GM12878 (cell line): ENCODE data around the gene NOL7. TPM values are rescaled to one million over a fixed set of nuclear protein-coding genes. Genes with fewer than 3 reads are reported as not detected.

Source experiments
- FOXK2 ChIP-seq: fragments of 450-650 bp; IDR thresholded peaks from 2 replicates; pipeline ENCODE4 v1.6.1; 2017; ENCODE audit warnings: mild to moderate bottlenecking, moderate library complexity
- HCFC1 ChIP-seq: fragments of 150-350 bp; IDR thresholded peaks from 2 replicates; pipeline ENCODE4 v1.6.1; 2014; ENCODE audit warnings: low read length
- JUNB ChIP-seq: IDR thresholded peaks from 2 replicates; pipeline ENCODE4 v1.6.1; 2016; ENCODE audit warnings: antibody characterized with exemption, mild to moderate bottlenecking
- KLF5 ChIP-seq: fragments of 450-650 bp; IDR thresholded peaks from 2 replicates; pipeline ENCODE4 v1.6.1; 2014; ENCODE audit warnings: mild to moderate bottlenecking; ENCODE audit not compliant: partially characterized antibody
- PAX5 ChIP-seq: IDR thresholded peaks from 2 replicates; pipeline ENCODE4 v1.6.1; 2011; ENCODE audit warnings: low read depth, low read length, borderline replicate concordance
- POLR2AphosphoS2 ChIP-seq: IDR thresholded peaks from 2 replicates; pipeline ENCODE4 v1.6.1; 2011; ENCODE audit warnings: low read depth, mild to moderate bottlenecking, low read length, improper control_type of control experiment, moderate library complexity
- RFX5 ChIP-seq: IDR thresholded peaks from 2 replicates; pipeline ENCODE4 v1.6.1; 2011; ENCODE audit warnings: low read depth, low read length, improper control_type of control experiment
- SMARCA5 ChIP-seq: fragments of 450-650 bp; IDR thresholded peaks from 2 replicates; pipeline ENCODE4 v1.6.1; 2017; ENCODE audit warnings: mild to moderate bottlenecking
- STAT3 ChIP-seq: IDR thresholded peaks from 2 replicates; pipeline ENCODE4 v1.6.1; 2011; ENCODE audit warnings: low read depth, low read length, improper control_type of control experiment
- TBL1XR1 ChIP-seq: IDR thresholded peaks from 2 replicates; pipeline ENCODE4 v1.6.1; 2012; ENCODE audit warnings: low read depth, low read length, improper control_type of control experiment
- TCF7 ChIP-seq: IDR thresholded peaks from 2 replicates; pipeline ENCODE4 v1.6.1; 2014; ENCODE audit warnings: antibody characterized with exemption, borderline replicate concordance
- polyA plus RNA-seq, 11 experiments: library from polyadenylated mRNA; depleted of rRNA in 4 of 11; unstranded in 6 of 11; stranded (reverse) in 5 of 11; fragments of >200 nt; fragmentation: Nextera tagmentation in 4 of 11; fragmentation: Illumina TruSeq in 1 of 11; extraction: Ambion mirVana in 4 of 11; extraction: Trizol in 1 of 11; gene quantifications; 1 replicate in 1 of 11; 2 replicates in 10 of 11; pipeline versions ENCODE4 v1.2.1 to v1.2.3, GENCODE V29; 2011 to 2016; ENCODE audit warnings: inconsistent platforms in 2 of 11, missing spikeins in 2 of 11, low read depth in 1 of 11
- total RNA-seq, 4 experiments: library from RNA; depleted of rRNA in 3 of 4; stranded (reverse); fragments of >200 nt in 3 of 4; fragmentation: Illumina TruSeq in 1 of 4; extraction: Trizol in 1 of 4; gene quantifications; 2 replicates each; pipeline versions ENCODE4 v1.2.1 to v1.2.3, GENCODE V29; 2013 to 2021
- TF ChIP-seq, protein P1 (sequence below): IDR thresholded peaks from 2 replicates; pipeline ENCODE4 v1.6.1; 2012; ENCODE audit warnings: improper control_type of control experiment, low read depth, low read length; ENCODE audit not compliant: insufficient replicate concordance
- TF ChIP-seq, protein P2 (sequence below): IDR thresholded peaks from 2 replicates; pipeline ENCODE4 v1.6.1; 2011; ENCODE audit warnings: borderline replicate concordance, low read depth, mild to moderate bottlenecking, moderate library complexity, low read length; ENCODE audit not compliant: insufficient read depth, poor library complexity, severe bottlenecking
- TF ChIP-seq, protein P3 (sequence below): IDR thresholded peaks from 2 replicates; pipeline ENCODE4 v1.6.1; 2011; ENCODE audit warnings: mild to moderate bottlenecking, low read depth, low read length, moderate library complexity; ENCODE audit not compliant: insufficient replicate concordance
- TF ChIP-seq, protein P4 (sequence below): IDR thresholded peaks from 2 replicates; pipeline ENCODE4 v1.6.1; 2011; ENCODE audit warnings: borderline replicate concordance, low read depth, mild to moderate bottlenecking, moderate library complexity, mixed read lengths, low read length; ENCODE audit not compliant: insufficient read depth; ENCODE audit errors: extremely low read length
- TF ChIP-seq, protein P5 (sequence below): IDR thresholded peaks from 2 replicates; pipeline ENCODE4 v1.6.1; 2012; ENCODE audit warnings: low read depth, low read length, improper control_type of control experiment
- TF ChIP-seq, protein P6 (sequence below): fragments of 450-650 bp; formaldehyde crosslinking; IDR thresholded peaks from 2 replicates; pipeline ENCODE4 v1.4.0; 2020; ENCODE audit warnings: mild to moderate bottlenecking, moderate library complexity

The NOL7 gene
- total and polyA plus RNA-seq, 10 of the 15 experiments (the other 5 are each of a cell fraction or from before 2014, with no cell fraction given), result 12.2 to 222 (median 86.2) TPM

DNA sequence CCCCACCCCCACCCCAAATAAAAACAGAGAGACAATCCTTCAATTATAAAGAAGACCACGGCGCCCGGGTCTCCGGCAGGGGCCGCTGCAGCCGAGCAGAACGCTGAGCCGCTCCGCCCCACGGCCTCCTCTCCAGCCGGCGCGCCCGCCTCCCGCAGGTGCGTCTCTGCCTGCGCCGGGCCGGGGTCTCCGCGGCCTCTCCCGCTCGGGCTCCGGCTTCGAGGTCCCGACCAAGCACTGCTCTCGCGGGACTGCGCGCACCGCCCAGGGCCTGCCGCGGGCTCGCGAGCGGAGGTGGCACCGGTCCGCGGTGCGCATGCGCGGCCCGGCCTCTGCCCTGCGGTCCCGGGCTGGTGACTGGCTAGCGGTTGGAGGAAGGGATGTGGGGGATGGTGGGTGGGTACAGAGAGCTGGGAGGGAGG is 41.0 kb upstream of the NOL7 start (continued):
- TF ChIP-seq, protein P1, sequence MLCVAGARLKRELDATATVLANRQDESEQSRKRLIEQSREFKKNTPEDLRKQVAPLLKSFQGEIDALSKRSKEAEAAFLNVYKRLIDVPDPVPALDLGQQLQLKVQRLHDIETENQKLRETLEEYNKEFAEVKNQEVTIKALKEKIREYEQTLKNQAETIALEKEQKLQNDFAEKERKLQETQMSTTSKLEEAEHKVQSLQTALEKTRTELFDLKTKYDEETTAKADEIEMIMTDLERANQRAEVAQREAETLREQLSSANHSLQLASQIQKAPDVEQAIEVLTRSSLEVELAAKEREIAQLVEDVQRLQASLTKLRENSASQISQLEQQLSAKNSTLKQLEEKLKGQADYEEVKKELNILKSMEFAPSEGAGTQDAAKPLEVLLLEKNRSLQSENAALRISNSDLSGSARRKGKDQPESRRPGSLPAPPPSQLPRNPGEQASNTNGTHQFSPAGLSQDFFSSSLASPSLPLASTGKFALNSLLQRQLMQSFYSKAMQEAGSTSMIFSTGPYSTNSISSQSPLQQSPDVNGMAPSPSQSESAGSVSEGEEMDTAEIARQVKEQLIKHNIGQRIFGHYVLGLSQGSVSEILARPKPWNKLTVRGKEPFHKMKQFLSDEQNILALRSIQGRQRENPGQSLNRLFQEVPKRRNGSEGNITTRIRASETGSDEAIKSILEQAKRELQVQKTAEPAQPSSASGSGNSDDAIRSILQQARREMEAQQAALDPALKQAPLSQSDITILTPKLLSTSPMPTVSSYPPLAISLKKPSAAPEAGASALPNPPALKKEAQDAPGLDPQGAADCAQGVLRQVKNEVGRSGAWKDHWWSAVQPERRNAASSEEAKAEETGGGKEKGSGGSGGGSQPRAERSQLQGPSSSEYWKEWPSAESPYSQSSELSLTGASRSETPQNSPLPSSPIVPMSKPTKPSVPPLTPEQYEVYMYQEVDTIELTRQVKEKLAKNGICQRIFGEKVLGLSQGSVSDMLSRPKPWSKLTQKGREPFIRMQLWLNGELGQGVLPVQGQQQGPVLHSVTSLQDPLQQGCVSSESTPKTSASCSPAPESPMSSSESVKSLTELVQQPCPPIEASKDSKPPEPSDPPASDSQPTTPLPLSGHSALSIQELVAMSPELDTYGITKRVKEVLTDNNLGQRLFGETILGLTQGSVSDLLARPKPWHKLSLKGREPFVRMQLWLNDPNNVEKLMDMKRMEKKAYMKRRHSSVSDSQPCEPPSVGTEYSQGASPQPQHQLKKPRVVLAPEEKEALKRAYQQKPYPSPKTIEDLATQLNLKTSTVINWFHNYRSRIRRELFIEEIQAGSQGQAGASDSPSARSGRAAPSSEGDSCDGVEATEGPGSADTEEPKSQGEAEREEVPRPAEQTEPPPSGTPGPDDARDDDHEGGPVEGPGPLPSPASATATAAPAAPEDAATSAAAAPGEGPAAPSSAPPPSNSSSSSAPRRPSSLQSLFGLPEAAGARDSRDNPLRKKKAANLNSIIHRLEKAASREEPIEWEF, result no peak
- TF ChIP-seq HCFC1 (no peak; the same call in 1 of the 2 replicates), TCF7 (no peak), JUNB (no peak), SMARCA5 (peak; percentile 86), FOXK2 (no peak), PAX5 (no peak), TBL1XR1 (no peak; the same call in 1 of the 2 replicates), RFX5 (no peak), POLR2AphosphoS2 (peak; percentile 46; the same call in 1 of the 2 replicates), KLF5 (peak; percentile 28), STAT3 (no peak)
- TF ChIP-seq, protein P2, sequence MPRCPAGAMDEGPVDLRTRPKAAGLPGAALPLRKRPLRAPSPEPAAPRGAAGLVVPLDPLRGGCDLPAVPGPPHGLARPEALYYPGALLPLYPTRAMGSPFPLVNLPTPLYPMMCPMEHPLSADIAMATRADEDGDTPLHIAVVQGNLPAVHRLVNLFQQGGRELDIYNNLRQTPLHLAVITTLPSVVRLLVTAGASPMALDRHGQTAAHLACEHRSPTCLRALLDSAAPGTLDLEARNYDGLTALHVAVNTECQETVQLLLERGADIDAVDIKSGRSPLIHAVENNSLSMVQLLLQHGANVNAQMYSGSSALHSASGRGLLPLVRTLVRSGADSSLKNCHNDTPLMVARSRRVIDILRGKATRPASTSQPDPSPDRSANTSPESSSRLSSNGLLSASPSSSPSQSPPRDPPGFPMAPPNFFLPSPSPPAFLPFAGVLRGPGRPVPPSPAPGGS, result no peak
- TF ChIP-seq, protein P3, sequence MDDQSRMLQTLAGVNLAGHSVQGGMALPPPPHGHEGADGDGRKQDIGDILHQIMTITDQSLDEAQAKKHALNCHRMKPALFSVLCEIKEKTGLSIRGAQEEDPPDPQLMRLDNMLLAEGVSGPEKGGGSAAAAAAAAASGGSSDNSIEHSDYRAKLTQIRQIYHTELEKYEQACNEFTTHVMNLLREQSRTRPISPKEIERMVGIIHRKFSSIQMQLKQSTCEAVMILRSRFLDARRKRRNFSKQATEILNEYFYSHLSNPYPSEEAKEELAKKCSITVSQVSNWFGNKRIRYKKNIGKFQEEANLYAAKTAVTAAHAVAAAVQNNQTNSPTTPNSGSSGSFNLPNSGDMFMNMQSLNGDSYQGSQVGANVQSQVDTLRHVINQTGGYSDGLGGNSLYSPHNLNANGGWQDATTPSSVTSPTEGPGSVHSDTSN, result no peak
- TF ChIP-seq, protein P4, sequence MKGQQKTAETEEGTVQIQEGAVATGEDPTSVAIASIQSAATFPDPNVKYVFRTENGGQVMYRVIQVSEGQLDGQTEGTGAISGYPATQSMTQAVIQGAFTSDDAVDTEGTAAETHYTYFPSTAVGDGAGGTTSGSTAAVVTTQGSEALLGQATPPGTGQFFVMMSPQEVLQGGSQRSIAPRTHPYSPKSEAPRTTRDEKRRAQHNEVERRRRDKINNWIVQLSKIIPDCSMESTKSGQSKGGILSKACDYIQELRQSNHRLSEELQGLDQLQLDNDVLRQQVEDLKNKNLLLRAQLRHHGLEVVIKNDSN, result no peak
- TF ChIP-seq, protein P5, sequence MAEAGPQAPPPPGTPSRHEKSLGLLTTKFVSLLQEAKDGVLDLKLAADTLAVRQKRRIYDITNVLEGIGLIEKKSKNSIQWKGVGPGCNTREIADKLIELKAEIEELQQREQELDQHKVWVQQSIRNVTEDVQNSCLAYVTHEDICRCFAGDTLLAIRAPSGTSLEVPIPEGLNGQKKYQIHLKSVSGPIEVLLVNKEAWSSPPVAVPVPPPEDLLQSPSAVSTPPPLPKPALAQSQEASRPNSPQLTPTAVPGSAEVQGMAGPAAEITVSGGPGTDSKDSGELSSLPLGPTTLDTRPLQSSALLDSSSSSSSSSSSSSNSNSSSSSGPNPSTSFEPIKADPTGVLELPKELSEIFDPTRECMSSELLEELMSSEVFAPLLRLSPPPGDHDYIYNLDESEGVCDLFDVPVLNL, result no peak
- TF ChIP-seq, protein P6, sequence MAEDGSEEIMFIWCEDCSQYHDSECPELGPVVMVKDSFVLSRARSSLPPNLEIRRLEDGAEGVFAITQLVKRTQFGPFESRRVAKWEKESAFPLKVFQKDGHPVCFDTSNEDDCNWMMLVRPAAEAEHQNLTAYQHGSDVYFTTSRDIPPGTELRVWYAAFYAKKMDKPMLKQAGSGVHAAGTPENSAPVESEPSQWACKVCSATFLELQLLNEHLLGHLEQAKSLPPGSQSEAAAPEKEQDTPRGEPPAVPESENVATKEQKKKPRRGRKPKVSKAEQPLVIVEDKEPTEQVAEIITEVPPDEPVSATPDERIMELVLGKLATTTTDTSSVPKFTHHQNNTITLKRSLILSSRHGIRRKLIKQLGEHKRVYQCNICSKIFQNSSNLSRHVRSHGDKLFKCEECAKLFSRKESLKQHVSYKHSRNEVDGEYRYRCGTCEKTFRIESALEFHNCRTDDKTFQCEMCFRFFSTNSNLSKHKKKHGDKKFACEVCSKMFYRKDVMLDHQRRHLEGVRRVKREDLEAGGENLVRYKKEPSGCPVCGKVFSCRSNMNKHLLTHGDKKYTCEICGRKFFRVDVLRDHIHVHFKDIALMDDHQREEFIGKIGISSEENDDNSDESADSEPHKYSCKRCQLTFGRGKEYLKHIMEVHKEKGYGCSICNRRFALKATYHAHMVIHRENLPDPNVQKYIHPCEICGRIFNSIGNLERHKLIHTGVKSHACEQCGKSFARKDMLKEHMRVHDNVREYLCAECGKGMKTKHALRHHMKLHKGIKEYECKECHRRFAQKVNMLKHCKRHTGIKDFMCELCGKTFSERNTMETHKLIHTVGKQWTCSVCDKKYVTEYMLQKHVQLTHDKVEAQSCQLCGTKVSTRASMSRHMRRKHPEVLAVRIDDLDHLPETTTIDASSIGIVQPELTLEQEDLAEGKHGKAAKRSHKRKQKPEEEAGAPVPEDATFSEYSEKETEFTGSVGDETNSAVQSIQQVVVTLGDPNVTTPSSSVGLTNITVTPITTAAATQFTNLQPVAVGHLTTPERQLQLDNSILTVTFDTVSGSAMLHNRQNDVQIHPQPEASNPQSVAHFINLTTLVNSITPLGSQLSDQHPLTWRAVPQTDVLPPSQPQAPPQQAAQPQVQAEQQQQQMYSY (CRISPR knock-in tag), result no peak
